NCI-H187 (cell line): ENCODE measurements around the gene TNFRSF17.
"Not testable (repeated sequence)": the region's sequence is repeated elsewhere in the genome, so short reads cannot be mapped to it uniquely, and the experiment has no call there.

Experiments used
- DNase-seq, 2 experiments: peaks; one replicate each; lab custom pipeline; 2025; lab: John Stamatoyannopoulos, UW

Gene TNFRSF17

GRCh38 chr16:11964761-11965551 is at the start of gene TNFRSF17:
Gene TNFRSF17 (plus strand): TSS chr16:11965210. CDS start chr16:11965325, 115 bp downstream.
- DNase-seq, result no peak

- peak; percentile 85 to 93 for DNase-seq
These were observed 49.1 kb upstream of the TNFRSF17 start, which contains the start of gene GSPT1 for GRCh38 chr16:11915644-11916523. Gene GSPT1 (minus strand): TSS chr16:11915956. CDS start chr16:11915720, 236 bp downstream.

- DNase-seq, result no peak
These were observed 48.3 kb upstream of the TNFRSF17 start for GRCh38 chr16:11916524-11917285.

GRCh38 chr16:11924046-11924445 is 41.0 kb upstream of the TNFRSF17 start:
- not testable (repeated sequence) for DNase-seq

GRCh38 chr16:11927350-11927749 is 37.7 kb upstream of the TNFRSF17 start:
- DNase-seq, result not testable (repeated sequence)

GRCh38 chr16:11941945-11942344 is 23.1 kb upstream of the TNFRSF17 start, which contains the start of gene NPIPB2:
Gene NPIPB2 (minus strand): TSS chr16:11942045. CDS start chr16:11942045, 0 bp downstream.
- not testable (repeated sequence) for DNase-seq

GRCh38 chr16:11946433-11946832 is 18.6 kb upstream of the TNFRSF17 start:
- no peak for DNase-seq

- no peak for DNase-seq
These were observed 16.2 kb upstream of the TNFRSF17 start for GRCh38 chr16:11948819-11949218.

GRCh38 chr16:11949527-11949926 is 15.5 kb upstream of the TNFRSF17 start:
- no peak for DNase-seq

GRCh38 chr16:11950388-11950787 is 14.6 kb upstream of the TNFRSF17 start:
- no peak for DNase-seq

GRCh38 chr16:11953576-11953975 is 11.4 kb upstream of the TNFRSF17 start:
- not testable (repeated sequence) for DNase-seq

GRCh38 chr16:11955713-11956123 is 9.3 kb upstream of the TNFRSF17 start:
- DNase-seq, result no peak

- no peak for DNase-seq
These were observed 8.5 kb upstream of the TNFRSF17 start for GRCh38 chr16:11956558-11956957.

- no peak for DNase-seq
These were observed 7.2 kb upstream of the TNFRSF17 start for GRCh38 chr16:11957591-11958395.

GRCh38 chr16:11962457-11962856 is 2.6 kb upstream of the TNFRSF17 start:
- not testable (repeated sequence) for DNase-seq

GRCh38 chr16:11962978-11963377 is 2.0 kb upstream of the TNFRSF17 start:
- DNase-seq, result not testable (repeated sequence)

GRCh38 chr16:11963706-11964105 is 1.3 kb upstream of the TNFRSF17 start:
- DNase-seq, result no peak

GRCh38 chr16:11966173-11966572 is 1.2 kb downstream of the TNFRSF17 start:
- no peak for DNase-seq

- no peak for DNase-seq
These were observed 2.3 kb downstream of the TNFRSF17 start for GRCh38 chr16:11967195-11967911.

- DNase-seq, result no peak
These were observed 3.6 kb downstream of the TNFRSF17 start for GRCh38 chr16:11968577-11968976.
